ENCODE data around the gene TCF7L2.

Gene TCF7L2

GRCh38 chr10:113071446-113071845, 121.4 kb downstream of the TCF7L2 start:
- ATAC-seq: peak; percentile 24
- TF ChIP-seq ZC3H10 (CRISPR knock-in tag; IDR thresholded peaks at IDR 0.05) (no peak), ARNTL (CRISPR knock-in tag; IDR thresholded peaks at IDR 0.05; ENCODE audit: borderline replicate concordance, low read depth) (no peak), POU6F1 (CRISPR knock-in tag; IDR thresholded peaks at IDR 0.05; ENCODE audit: borderline replicate concordance, low read depth) (no peak), ISL1 (CRISPR knock-in tag; IDR thresholded peaks at IDR 0.05) (no peak), ZNF70 (CRISPR knock-in tag; IDR thresholded peaks at IDR 0.05) (no peak), ZNF8 (CRISPR knock-in tag; IDR thresholded peaks at IDR 0.05) (no peak), CSDC2 (CRISPR knock-in tag; IDR thresholded peaks at IDR 0.05) (no peak)
- TF ChIP-seq, protein P1, sequence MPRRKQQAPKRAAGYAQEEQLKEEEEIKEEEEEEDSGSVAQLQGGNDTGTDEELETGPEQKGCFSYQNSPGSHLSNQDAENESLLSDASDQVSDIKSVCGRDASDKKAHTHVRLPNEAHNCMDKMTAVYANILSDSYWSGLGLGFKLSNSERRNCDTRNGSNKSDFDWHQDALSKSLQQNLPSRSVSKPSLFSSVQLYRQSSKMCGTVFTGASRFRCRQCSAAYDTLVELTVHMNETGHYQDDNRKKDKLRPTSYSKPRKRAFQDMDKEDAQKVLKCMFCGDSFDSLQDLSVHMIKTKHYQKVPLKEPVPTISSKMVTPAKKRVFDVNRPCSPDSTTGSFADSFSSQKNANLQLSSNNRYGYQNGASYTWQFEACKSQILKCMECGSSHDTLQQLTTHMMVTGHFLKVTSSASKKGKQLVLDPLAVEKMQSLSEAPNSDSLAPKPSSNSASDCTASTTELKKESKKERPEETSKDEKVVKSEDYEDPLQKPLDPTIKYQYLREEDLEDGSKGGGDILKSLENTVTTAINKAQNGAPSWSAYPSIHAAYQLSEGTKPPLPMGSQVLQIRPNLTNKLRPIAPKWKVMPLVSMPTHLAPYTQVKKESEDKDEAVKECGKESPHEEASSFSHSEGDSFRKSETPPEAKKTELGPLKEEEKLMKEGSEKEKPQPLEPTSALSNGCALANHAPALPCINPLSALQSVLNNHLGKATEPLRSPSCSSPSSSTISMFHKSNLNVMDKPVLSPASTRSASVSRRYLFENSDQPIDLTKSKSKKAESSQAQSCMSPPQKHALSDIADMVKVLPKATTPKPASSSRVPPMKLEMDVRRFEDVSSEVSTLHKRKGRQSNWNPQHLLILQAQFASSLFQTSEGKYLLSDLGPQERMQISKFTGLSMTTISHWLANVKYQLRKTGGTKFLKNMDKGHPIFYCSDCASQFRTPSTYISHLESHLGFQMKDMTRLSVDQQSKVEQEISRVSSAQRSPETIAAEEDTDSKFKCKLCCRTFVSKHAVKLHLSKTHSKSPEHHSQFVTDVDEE (CRISPR knock-in tag; IDR thresholded peaks at IDR 0.05): no peak

GRCh38 chr10:113073549-113074189, 123.6 kb downstream of the TCF7L2 start:
- no peak for TF ChIP-seq ZC3H10 (CRISPR knock-in tag; IDR thresholded peaks at IDR 0.05)
- TF ChIP-seq ISL1 (CRISPR knock-in tag; IDR thresholded peaks at IDR 0.05): peak; percentile 46
- TF ChIP-seq PPARA (CRISPR knock-in tag; IDR thresholded peaks at IDR 0.05; ENCODE audit: borderline replicate concordance): no peak
- peak; percentile 97 for ATAC-seq

DNA sequence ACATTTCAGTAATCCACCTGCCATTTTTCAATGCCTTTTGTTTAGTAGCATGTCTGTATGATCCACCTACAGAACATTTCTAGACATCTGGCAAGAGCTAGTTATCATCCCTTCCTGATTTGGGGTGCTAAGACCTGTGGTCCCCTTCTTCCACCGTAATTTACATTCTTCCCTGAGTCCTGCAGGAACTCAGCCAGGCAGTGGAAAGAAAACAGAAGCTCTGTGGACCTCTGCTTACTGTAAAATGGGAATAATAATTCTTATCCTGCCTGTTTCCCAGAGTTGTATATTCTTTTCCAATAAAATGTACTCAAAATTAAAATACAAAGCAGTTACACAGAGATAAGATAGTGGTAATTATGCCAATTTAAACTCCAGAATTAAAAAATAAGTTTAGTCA, 126.9 kb downstream of the TCF7L2 start:
- TF ChIP-seq ESRRG (CRISPR knock-in tag; IDR thresholded peaks at IDR 0.05) (no peak), SNAI2 (CRISPR knock-in tag; IDR thresholded peaks at IDR 0.05) (no peak), ZFP3 (CRISPR knock-in tag; IDR thresholded peaks at IDR 0.05) (no peak), ISL1 (CRISPR knock-in tag; IDR thresholded peaks at IDR 0.05) (no peak), GLIS3 (CRISPR knock-in tag; IDR thresholded peaks at IDR 0.05) (no peak), ZNF70 (CRISPR knock-in tag; IDR thresholded peaks at IDR 0.05) (no peak), POU6F1 (CRISPR knock-in tag; IDR thresholded peaks at IDR 0.05; ENCODE audit: borderline replicate concordance, low read depth) (no peak), ARNTL (CRISPR knock-in tag; IDR thresholded peaks at IDR 0.05; ENCODE audit: borderline replicate concordance, low read depth) (no peak), BACH2 (CRISPR knock-in tag; IDR thresholded peaks at IDR 0.05; ENCODE audit: borderline replicate concordance) (no peak), ZNF565 (CRISPR knock-in tag; conservative IDR thresholded peaks at IDR 0.05; ENCODE audit: low read depth) (no peak), PPARA (CRISPR knock-in tag; IDR thresholded peaks at IDR 0.05; ENCODE audit: borderline replicate concordance) (no peak), ZC3H10 (CRISPR knock-in tag; IDR thresholded peaks at IDR 0.05) (no peak)
- TF ChIP-seq, protein P2, sequence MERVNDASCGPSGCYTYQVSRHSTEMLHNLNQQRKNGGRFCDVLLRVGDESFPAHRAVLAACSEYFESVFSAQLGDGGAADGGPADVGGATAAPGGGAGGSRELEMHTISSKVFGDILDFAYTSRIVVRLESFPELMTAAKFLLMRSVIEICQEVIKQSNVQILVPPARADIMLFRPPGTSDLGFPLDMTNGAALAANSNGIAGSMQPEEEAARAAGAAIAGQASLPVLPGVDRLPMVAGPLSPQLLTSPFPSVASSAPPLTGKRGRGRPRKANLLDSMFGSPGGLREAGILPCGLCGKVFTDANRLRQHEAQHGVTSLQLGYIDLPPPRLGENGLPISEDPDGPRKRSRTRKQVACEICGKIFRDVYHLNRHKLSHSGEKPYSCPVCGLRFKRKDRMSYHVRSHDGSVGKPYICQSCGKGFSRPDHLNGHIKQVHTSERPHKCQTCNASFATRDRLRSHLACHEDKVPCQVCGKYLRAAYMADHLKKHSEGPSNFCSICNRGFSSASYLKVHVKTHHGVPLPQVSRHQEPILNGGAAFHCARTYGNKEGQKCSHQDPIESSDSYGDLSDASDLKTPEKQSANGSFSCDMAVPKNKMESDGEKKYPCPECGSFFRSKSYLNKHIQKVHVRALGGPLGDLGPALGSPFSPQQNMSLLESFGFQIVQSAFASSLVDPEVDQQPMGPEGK (CRISPR knock-in tag; IDR thresholded peaks at IDR 0.05; ENCODE audit: borderline replicate concordance): no peak
- TF ChIP-seq, protein P1 (CRISPR knock-in tag; IDR thresholded peaks at IDR 0.05): no peak

More for the DNA sequence above, 126.9 kb downstream of the TCF7L2 start:
- ATAC-seq: no peak

Measured in SK-N-SH treated with all-trans-retinoic acid at 6 μM for 48 hours (cell line).